Activated T-helper 1 cell treated with anti-CD3 and anti-CD28 coated beads, Interleukin-2, amount 50 U/mL, for 16 hours (primary cell): ENCODE data around the gene PTPRG.

ENCODE experiments used
- DNase-seq, 2 donors: peaks; one replicate each; pipeline ENCODE4 v3.0.0-alpha.2; 2020; ENCODE audit warnings: low read depth in 1 of 2, low spot score in 1 of 2

Gene PTPRG

DNA sequence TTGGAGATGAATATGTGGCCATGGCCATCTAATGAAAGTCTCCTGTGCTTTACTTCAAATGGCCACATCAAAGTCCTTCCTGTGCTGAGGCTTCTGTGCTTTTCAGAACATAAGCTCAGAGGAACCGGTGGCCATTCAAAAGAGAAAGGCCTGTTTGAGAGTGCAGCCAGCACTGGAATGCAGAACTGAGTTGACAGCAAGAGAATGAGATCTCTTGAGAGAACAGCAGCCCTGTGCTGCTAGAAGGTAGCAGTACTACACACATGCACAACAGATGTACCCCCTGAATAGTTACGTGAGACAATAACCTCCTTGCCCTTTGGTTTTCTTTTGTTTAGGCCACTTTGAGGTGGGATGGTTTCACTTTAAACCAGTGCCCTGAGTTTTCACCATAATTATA lies 292.5 kb downstream of the PTPRG start:
- DNase-seq: no peak

DNA sequence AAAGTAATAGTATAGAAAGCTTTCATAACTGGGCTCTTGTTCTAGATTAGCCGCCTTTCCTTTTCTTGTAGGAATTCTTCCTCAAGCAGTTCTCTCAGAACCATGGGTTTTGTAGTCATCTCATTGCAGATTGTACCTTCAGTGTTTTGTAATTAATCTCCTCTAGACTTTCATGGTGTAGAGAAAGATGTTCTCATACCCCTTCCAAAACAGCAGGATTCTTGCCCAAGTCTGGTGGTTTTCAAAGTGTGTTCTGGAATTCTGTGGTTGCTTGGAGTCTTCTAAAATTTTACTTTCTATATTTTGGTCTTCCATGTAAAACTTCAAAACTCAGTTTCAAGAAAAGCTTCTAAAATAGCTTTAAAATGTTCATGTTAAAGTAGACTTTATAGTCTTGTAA lies 293.8 kb downstream of the PTPRG start:
- DNase-seq: no peak

DNA sequence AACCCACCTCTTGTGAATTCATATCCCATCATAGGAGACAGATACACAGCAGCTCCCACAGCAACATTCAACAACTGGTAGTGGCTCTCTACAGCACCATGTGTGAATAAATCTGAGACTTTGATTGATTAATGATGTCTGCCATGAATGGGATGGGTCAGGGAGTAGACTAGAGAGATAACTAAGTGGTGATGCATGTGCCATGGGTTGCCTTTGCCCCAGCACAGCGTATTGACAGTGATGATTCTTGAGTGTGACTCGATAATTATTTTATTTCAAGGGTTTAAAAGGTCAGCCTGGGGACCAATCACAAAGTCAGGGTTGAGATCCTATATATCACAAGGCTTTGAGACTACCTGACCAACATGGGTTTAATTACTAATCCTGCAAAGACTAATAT lies 295.9 kb downstream of the PTPRG start:
- DNase-seq: no peak

DNA sequence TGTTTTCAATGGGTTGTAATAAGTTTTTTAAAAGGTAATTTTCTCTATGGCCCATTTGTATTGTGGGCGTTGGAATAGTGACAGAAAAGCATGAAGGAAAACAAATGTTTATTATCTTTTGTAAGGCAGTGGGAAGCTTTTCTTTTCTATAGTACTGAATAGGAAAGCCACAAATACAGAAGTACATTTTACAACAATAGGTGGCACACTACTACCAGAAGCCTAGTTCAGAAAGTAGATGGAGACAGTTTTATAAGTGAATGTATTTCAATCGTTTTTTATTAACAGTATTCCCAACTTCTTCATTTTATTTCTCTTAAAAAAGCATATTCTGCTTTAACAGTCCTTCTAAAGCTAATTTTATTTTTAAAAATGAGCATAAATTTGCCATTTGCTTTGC lies 296.7 kb downstream of the PTPRG start:
- no peak for DNase-seq

DNA sequence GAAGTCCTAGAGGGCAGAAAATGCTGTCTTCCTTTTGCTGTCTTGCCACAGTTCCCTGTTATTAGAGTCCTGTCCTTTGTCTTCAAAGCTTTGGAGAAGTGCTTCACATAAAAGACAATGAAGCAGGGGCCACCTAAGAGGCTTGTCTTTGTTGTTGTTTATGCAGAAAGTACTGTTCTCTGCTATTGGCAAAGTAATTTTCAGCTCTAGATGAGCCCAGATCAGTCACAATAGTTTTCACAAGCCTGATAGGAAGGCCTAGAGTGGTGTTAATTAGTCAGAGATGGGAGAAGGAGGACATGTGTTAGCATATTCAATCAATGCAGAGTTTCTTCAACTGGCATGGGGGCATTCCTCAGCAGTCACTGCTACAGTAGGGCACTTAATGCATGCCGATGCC lies 300.0 kb downstream of the PTPRG start:
- no peak for DNase-seq

DNA sequence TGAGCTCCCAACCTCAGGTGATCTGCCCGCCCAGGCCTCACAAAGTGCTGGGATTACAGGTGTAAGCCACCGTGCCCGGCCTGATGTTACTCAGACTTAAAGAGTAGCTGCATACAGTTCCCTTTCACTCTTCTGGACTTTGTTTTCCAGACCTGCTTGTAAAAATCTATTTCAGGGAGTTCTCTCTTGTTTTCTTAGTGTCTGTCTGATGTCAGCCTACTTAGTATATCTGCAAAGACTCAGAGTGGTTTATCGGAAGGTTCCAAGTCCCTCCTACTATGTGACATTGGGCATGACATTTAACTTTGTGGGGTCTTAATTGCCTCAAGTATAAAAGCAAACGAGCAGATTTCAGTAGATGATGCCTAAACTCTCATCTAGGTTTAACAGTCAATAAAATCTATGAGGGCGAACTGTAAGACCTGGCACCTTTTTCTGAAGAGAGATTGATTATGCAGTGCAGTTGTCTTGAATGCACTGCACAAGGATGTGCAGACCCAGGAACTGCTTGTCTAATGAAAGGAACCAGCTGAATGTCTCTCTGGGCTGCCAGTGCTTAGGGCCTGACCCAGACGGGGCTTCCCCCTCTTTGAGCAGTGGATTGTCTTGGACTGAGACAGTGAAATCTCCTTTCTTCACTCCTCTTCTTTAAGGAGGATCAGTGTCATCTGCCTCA lies 301.4 kb downstream of the PTPRG start:
- no peak for DNase-seq

DNA sequence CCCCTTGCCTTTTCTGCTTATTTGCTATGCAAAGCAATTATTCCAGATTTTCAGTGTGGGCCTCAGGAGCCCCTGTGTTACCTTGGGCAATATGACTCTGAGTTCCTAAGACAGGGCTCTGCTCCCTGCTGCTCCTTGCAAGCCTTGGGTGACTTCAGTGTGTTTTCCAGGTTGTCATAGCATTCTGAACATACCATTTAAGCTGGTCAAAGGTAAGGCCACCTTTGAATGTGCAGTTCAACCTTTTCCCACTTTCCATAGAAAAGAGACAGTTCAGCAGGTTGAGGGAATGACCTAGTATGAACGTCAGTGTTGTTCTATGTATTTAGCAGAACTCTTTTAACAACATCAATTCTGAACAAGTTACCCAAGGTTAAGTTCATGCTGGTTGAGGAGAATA lies 302.2 kb downstream of the PTPRG start:
- DNase-seq: no peak

DNA sequence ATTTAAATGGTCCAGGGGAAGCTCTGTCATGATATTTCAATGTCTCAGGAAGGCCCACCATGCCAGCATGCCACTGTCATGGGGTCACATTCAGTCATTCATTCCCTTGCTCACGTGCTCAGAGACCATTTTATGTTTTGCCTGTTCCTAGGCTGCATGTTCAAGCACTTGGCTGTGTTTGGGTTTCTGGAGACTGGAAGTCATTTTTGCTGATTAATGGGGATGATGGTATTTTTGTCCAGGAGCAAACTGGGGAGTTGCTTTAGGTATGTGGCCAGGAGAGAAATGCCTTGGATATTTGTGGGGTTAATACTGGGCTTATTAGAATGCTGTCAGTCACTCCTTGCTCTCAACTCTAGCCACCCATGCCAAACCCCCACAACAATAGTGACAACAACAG lies 303.5 kb downstream of the PTPRG start:
- DNase-seq: no peak

DNA sequence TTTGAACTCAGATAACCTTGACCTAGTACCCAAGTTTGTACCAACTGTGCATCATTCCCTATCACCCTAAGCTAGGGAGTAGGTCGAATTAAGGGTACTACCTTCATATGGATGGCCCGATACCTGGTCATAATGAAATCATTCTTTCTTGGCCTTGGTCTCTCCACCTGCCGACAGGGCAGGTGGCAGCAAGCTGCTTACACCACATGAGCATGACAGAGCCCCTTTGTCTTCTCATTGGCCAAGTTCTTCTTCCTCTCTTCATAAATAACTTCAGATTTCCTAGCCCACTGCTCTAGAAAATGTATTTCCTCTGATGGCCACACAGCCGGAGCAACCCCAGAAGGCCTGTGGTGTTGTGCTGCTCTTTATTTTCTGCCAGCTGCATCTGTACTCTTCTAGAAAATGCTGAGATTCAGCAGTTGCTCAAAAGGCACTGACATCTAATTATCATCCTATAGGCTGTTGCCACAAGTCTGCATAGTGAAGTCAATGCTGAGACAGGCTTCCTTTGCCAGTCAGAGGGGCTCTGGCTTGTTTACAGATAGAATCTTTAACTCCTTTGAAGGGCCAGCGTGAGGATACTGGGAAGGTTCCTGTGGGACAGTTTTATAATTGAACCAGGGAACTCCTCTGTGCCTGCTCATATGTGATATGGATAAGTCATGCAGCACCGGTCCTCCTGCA lies 304.2 kb downstream of the PTPRG start:
- DNase-seq: no peak

DNA sequence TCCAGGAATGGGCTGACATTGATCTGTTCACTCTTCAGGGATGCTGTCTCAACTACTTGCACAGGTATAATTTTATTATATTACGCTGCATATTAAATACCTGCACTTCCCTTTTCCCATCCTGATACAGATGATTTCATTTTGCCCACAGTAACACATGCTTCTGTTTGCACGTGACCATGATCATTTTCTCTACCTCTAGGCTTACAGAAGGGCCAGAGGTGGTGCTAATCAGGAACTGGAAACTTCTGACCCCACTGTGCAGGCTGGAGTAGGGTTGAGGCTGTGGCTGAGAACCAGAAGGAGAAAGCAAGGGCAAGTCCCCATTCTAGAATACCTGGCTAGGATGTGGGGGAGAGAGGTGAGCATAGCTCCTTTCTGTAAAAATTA lies 304.8 kb downstream of the PTPRG start:
- DNase-seq: no peak

DNA sequence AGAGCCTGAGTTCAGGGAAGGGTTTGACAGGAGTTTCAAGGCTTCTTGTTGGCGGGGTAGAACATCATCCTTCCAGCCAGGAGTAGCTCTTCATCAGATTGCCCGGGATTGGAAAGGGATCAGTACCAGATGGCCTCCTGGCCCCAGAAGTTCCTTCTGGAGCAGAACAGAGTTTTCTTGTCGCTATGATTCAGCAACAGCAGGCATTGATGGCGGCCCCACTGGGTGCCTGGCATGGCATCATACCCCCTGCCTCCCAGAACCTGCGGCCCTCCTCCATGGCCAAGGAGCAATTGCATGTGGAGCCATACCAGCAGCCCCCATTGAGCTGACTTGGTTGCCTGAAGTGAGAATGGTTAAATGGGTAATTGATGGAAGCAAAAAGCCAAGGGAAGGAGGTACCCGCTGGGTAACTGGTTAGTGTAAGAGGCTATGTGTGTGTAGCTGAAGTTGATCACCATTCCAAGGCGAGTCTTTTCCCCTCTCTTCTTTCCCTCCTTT lies 305.6 kb downstream of the PTPRG start:
- no peak for DNase-seq

DNA sequence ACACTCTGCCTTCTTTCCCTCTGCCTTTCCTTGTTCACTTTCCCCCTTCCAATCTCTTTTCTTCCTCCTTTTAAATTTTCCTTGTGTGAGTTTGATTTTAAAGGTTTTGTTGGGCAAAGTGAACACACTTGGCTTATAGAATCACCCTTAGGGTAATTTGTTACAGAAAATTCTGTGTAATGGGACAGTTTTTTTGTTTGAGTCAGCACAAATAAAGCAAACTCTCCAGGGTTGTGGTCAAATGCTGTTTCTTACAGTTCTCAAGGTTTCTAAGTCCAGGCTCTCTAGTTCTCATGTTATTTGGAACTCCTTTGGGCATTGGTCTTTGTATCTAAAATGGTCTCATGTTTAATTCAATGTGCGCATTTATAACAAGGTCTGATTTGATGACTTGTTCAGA lies 307.1 kb downstream of the PTPRG start:
- DNase-seq: no peak

DNA sequence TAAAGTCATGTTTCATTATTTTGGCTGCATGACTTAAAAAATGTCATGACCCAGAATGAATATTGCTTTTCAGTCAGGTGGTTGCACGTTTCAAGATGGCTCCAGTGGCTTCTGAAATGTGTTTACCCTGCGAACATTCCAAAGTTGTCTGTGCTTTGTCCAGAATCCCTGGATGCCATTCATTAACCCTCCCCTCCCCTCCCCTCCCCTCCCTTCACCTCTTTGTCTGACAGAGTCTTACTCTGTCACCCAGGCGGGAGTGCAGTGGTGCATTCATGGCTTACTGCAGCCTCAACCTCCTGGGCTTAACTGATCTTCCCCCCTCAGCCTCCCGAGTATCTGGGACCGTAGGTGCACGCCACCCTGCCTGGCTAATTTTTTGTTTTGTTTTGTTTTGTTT lies 308.0 kb downstream of the PTPRG start:
- no peak for DNase-seq

DNA sequence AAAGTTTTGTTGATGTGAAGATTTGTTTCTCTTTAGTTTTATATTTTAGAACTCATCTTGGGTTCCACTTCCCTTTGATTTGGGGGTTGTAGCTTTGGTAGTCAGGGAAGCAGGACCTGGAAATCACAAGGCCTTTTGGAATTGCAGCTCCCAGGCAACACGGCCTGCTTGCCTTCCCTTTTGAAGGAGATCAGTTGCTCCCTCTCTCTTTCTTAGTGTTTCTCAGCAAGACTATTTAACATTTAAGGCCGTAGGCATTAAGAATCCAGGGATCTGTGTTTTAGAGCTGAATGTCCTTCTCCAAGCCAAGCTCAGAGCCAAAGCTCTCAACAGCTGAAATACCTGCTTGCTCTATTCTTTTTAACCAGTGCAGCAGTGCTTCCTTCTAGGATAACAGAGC lies 310.3 kb downstream of the PTPRG start:
- DNase-seq: no peak

DNA sequence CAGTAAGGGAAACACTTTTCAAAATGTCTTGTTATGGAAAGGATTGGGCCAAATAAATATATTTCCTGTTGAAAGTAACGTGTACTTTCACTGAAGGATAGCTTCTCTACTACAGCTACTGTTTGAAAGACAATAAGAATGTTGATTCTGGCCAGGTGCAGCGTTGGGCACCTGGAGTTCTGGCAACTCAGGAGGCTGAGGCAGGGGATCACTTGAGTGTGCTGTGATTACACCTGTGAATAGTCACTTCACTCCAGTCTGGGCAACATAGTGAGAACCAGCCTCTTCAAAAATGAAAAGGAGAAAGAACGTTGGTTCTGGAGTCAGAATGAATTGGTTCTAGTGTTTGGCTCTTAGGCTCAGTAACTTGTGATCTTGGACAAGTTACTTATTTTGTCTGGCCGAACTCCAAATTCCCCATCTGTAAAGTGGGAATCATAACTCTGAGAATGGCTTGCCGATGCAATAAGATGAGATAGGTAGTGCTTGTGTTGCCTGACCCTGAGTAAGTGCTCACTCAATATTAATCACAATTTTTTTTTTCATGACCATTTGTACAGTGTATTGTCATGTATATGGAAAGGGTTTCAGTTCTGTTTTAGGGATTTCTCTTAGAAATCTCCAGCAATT lies 310.8 kb downstream of the PTPRG start:
- DNase-seq: no peak

DNA sequence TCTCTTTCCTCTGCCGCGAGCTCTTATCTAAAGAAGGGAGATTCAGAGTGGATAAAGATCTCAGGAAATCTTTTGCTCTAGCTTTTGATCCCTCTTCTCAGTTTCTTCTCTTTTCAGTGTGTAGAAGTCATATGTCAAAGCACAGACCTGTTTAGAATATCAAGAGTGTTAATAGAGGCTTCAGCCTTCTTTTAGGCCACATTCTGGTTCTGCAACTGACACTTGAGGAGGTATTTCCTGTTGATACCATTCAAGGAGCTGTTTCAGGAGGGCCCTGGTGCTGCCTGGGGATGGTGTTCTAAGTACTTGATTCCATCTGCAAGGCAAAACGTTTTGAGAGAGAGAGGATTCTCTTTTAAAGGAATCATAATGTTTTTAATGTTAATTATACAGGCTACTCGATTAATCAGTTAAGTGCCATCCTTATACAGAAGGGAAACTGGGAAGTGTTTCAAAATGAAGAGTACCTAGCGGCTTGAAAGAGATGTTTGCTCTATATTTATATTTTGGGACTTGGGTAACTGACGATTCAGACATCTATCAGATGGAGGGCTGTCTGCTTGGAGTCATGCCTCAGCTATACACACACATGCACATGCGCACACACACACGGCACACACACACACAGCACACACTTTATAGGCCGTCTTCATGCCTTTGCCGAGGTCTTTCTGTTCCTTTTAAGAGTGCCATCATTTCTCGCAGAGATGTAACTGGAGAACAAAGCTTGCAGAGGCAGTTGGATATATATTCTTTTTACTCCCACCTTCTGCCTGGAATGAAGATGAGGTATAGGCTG lies 313.9 kb downstream of the PTPRG start:
- DNase-seq: no peak

DNA sequence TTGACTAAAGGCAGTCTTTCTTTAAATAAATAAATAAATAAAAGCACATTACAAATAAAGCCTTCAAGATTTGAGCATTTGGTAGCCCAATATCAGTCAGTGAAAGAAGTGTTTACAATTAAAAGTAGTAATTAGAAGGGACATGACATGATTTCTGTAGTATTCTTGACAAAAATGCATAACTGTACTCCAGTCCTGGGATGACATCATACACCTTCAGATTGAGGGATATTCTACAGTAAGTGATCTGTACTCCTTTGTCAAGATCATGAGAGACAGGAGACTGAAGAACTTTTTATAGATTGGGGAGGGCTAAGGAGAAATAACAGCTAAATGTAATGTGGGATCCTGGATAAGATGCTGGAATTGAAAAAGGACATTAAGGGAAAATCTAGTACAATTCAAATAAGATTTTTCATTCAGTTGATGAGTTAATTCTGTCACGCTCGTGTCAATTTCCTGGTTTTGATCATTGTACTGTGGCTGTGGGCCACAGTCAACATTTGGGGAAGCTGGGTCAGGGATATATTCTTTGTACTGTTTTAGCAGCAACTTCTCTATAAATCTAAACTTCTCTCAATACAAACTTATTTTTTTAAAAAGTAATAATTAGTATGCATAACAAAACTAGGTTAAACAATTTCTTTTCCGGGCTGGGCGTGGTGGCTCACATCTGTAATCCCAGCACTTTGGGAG lies 314.8 kb downstream of the PTPRG start:
- no peak for DNase-seq

DNA sequence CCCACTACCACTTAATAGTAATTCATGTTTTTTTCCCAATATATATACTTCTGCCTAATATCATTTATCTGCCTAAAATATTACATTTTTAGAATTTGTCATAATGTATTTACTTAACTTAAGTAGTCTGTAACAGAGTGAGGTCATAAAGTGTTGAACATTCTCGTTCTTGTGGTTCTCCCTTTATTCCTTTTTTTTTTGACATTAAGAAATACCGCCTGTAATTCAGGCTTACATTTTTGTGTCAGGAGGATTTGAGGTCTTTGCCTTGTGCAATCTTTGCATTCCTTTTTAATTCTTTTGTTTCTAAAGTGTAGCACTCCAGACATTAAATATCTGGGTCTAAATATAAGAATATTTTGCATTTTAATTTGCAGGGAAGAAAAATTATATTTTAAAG lies 315.4 kb downstream of the PTPRG start:
- DNase-seq: no peak

DNA sequence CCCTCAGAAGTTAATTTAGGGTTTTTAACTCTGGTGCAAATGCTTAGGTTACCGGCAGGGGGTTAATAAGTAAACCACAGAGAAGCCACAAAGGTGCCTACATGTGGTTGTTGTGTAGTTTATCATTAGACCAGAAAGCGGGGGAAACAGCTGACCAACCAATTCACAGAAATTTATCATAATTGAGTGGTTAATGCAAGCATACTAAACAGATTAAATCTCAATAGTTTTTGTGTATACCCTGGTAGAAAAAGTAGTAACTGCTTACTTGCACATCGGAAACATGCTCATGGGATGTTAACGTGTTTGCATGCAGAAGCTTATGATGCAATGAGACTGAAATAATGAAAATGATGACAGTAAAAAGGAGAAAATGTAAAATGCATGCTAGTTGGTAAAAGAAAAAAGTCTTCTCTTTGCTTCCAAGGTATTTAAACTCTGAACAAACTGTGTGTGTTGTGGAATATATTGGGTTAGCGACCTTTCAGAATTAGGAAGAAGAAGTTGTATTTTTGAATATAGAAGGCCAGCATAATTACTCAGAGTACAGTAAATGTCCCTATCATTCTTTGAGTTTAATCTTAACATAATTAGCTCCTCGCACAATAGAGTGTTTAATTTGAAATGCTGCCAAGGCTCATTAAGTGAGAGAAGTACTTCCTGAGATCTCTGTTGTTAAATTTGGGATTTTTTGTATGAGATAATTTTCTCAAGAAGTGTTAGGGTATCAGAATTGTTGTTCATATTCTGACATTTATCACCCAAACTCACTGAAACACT lies 316.2 kb downstream of the PTPRG start:
- no peak for DNase-seq

DNA sequence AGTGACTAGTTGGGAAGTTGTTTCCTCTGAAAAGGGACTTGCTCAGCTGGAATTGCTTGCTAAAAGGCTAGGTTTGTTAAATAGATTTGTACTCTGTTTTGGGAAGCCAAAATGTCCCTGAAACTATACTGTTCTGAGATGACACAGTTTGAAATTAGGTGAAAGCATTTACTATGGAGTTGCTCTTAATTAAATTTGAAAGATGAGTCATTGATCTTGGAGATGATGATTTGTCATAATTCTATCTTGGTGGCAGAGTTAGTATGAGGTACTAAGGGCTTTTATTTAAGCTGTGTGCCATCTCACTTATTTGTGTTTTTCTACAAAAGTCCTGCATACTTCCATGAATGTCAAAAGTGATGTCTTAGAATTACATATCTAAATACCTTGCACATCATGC lies 320.9 kb downstream of the PTPRG start:
- DNase-seq: no peak
